ENCODE data around the gene MEX3D. TPM values are rescaled to one million over a fixed set of nuclear protein-coding genes. Genes with fewer than 3 reads are reported as not detected.

MEX3D gene
- polyA plus RNA-seq, 1 donor (not counting 4 experiments of a cell fraction or from before 2014, with no cell fraction given), result 3.9 TPM

- no peak for TF ChIP-seq EZH2 (IDR thresholded peaks at IDR 0.05; ENCODE audit: low read length)
- no peak for TF ChIP-seq CTCF (optimal IDR thresholded peaks at IDR 0.05 in 1 of 3, IDR thresholded peaks at IDR 0.05 in 1 of 3, conservative IDR thresholded peaks at IDR 0.05 in 1 of 3; ENCODE audit: extremely low read depth in 1 of 3, insufficient read depth in 2 of 3, low read length in 3 of 3)
- H3K4me3 ChIP-seq (ENCODE audit: control insufficient read depth in 2 of 3, extremely low read depth in 1 of 3, insufficient read depth in 2 of 3, low read depth in 1 of 3, low read length in 3 of 3), result no peak overlapping the region
- no peaks in the 10 kb centered on the region for H4K20me1 ChIP-seq (ENCODE audit: control insufficient read depth, extremely low read depth, insufficient read depth, low read length)
- no peak overlapping the region for H3K27ac ChIP-seq (ENCODE audit: control insufficient read depth, insufficient read depth, low read length)
- dilution Hi-C loops (cut with MboI; ENCODE audit: extremely low pct_ligation_motif_present, low sequenced_read_pairs), result no loop called here
- DNase-seq (ENCODE audit: low read depth, low spot score) (no peak), FAIRE-seq (no peak)
- no peaks in the 10 kb centered on the region for H3K27me3 ChIP-seq (ENCODE audit: control insufficient read depth, extremely low read depth, insufficient read depth, low read length)
- no peak overlapping the region for H3K9ac ChIP-seq (ENCODE audit: control insufficient read depth, extremely low read depth, insufficient read depth, low read length)
- peaks cover 0 to 4% of the 10 kb centered on the region in 2 experiments for H3K36me3 ChIP-seq (ENCODE audit: control insufficient read depth in 2 of 2, extremely low read depth in 1 of 2, insufficient read depth in 2 of 2, low read length in 2 of 2)
- H3K9me3 ChIP-seq (ENCODE audit: control insufficient read depth, low read depth, low read length), result no peaks in the 10 kb centered on the region
- no peaks in the 10 kb centered on the region for H3K4me1 ChIP-seq (ENCODE audit: control insufficient read depth, extremely low read depth, insufficient read depth, low read length)
- H3K79me2 ChIP-seq (ENCODE audit: control insufficient read depth, insufficient read depth, low read length), result peaks cover 21% of the 10 kb centered on the region
- H3K9me1 ChIP-seq (ENCODE audit: control insufficient read depth, extremely low read depth, insufficient read depth, low read length), result no peaks in the 10 kb centered on the region
- H3K4me2 ChIP-seq (ENCODE audit: control insufficient read depth, extremely low read depth, insufficient read depth, low read depth, low read length), result no peak overlapping the region
- H2AFZ ChIP-seq (ENCODE audit: control insufficient read depth, low read length), result no peak overlapping the region
These were observed 7.7 kb downstream of the MEX3D start for GRCh38 chr19:1560286-1560882.

GRCh38 chr19:1558552-1558951, 9.6 kb downstream of the MEX3D start:
- TF ChIP-seq CTCF (optimal IDR thresholded peaks at IDR 0.05 in 1 of 3, IDR thresholded peaks at IDR 0.05 in 1 of 3, conservative IDR thresholded peaks at IDR 0.05 in 1 of 3; ENCODE audit: extremely low read depth in 1 of 3, insufficient read depth in 2 of 3, low read length in 3 of 3) (no peak), EZH2 (IDR thresholded peaks at IDR 0.05; ENCODE audit: low read length) (no peak)
- dilution Hi-C loops (cut with MboI; ENCODE audit: extremely low pct_ligation_motif_present, low sequenced_read_pairs), result no loop called here
- peaks cover 18% of the 10 kb centered on the region for H3K79me2 ChIP-seq (ENCODE audit: control insufficient read depth, insufficient read depth, low read length)
- H3K4me3 ChIP-seq (ENCODE audit: control insufficient read depth in 2 of 3, extremely low read depth in 1 of 3, insufficient read depth in 2 of 3, low read depth in 1 of 3, low read length in 3 of 3), result no peak overlapping the region
- peaks cover 0 to 6% of the 10 kb centered on the region in 2 experiments for H3K36me3 ChIP-seq (ENCODE audit: control insufficient read depth in 2 of 2, extremely low read depth in 1 of 2, insufficient read depth in 2 of 2, low read length in 2 of 2)
- no peaks in the 10 kb centered on the region for H3K9me1 ChIP-seq (ENCODE audit: control insufficient read depth, extremely low read depth, insufficient read depth, low read length)
- no peaks in the 10 kb centered on the region for H4K20me1 ChIP-seq (ENCODE audit: control insufficient read depth, extremely low read depth, insufficient read depth, low read length)
- no peaks in the 10 kb centered on the region for H3K9me3 ChIP-seq (ENCODE audit: control insufficient read depth, low read depth, low read length)
- no peak overlapping the region for H3K4me2 ChIP-seq (ENCODE audit: control insufficient read depth, extremely low read depth, insufficient read depth, low read depth, low read length)
- DNase-seq (ENCODE audit: low read depth, low spot score) (no peak), FAIRE-seq (no peak)
- no peak overlapping the region for H3K9ac ChIP-seq (ENCODE audit: control insufficient read depth, extremely low read depth, insufficient read depth, low read length)
- H3K27ac ChIP-seq (ENCODE audit: control insufficient read depth, insufficient read depth, low read length), result no peak overlapping the region
- H3K4me1 ChIP-seq (ENCODE audit: control insufficient read depth, extremely low read depth, insufficient read depth, low read length), result no peaks in the 10 kb centered on the region
- no peaks in the 10 kb centered on the region for H3K27me3 ChIP-seq (ENCODE audit: control insufficient read depth, extremely low read depth, insufficient read depth, low read length)
- H2AFZ ChIP-seq (ENCODE audit: control insufficient read depth, low read length), result no peak overlapping the region

All from keratinocyte (primary cell).